Stimulated activated CD4-positive, alpha-beta T cell treated with anti-CD3 and anti-CD28 coated beads, Interleukin-15, amount 100 ng/mL, for 24 hours (primary cell): ENCODE measurements around the gene CDC25C.
"Not testable (repeated sequence)": the region's sequence is repeated elsewhere in the genome, so short reads cannot be mapped to it uniquely, and the experiment has no call there.

ENCODE experiments used
- DNase-seq: peaks from one replicate; pipeline ENCODE4 v3.0.0-alpha.2; 2020

CDC25C gene

DNA sequence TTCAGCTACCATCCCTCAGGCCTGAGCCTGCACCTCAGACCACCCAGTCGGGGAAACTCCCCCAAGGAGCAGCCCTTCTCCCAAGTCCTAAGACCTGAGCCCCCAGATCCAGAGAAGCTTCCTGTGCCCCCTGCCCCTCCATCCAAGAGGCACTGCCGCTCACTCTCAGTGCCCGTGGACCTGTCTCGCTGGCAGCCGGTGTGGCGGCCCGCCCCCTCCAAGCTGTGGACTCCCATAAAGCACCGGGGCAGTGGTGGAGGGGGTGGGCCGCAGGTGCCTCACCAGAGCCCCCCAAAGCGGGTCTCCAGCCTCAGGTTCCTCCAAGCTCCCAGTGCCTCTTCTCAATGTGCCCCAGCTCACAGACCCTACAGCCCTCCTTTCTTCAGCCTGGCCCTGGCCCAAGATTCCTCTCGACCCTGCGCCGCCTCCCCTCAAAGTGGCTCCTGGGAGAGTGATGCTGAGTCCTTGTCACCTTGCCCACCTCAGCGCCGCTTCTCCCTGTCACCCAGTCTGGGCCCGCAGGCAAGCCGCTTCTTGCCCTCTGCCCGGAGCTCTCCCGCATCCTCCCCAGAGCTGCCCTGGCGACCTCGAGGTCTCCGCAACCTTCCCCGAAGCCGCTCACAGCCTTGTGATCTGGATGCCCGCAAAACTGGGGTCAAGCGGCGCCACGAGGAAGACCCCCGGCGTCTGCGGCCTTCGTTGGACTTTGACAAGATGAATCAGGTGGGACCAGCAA, 13.5 kb upstream of the CDC25C start:
- DNase-seq = no peak

DNA sequence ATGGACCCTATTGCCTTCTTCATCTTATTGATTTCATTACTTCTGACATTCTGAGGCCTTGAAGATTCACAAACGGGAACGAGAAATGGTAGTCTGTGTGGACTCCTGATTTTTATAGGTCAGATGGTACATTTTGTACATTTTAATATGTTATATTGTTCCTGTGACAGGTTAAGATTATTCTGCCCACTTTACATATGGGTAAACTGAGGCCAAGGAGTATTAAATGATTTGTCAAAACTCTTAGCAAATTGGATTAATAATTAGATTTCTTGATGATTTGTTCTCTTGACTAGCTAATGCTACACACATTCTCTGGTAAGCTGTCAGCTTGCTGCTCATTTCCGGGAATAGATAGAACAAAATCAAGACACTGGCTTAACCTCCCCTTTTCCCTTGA, 8.4 kb upstream of the CDC25C start:
- no peak for DNase-seq

DNA sequence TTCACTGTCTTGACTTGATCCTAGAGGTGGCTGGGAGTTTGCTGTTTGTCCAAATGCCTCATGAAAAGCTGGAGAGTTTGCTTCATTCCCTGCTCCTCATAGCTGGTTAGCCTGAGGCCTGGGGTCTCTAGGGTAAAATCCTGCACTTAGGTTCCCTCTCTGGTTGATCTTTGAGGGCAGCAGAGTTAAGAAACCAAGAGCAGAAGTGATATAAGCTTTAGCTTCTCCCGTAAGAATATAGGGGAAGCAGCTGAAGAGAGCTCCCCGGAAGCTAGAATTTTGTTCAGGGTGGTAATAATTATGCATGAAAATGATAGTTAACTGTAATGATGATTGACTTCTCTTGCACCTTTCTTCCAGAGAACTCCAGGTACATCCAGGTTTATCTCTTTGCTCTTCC, 7.9 kb upstream of the CDC25C start:
- no peak for DNase-seq

DNA sequence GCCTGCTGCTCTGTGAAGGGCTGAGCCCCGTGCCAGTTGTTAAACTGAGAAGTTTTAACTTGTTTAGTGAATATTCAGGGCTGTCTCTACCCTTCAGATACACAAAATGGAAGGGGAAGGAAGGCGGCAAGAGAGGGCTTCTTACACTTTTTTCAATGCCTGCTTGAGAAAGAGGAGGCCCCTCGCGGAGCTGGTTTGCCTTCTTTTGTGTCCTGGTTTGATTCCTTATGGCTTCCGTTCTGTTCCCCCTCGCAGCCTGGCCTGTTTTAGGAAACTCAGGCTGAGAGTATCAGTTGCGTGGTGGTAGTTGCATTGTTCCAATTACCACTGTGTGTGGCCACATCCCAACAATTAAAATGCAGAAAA, 7.5 kb upstream of the CDC25C start:
- no peak for DNase-seq

DNA sequence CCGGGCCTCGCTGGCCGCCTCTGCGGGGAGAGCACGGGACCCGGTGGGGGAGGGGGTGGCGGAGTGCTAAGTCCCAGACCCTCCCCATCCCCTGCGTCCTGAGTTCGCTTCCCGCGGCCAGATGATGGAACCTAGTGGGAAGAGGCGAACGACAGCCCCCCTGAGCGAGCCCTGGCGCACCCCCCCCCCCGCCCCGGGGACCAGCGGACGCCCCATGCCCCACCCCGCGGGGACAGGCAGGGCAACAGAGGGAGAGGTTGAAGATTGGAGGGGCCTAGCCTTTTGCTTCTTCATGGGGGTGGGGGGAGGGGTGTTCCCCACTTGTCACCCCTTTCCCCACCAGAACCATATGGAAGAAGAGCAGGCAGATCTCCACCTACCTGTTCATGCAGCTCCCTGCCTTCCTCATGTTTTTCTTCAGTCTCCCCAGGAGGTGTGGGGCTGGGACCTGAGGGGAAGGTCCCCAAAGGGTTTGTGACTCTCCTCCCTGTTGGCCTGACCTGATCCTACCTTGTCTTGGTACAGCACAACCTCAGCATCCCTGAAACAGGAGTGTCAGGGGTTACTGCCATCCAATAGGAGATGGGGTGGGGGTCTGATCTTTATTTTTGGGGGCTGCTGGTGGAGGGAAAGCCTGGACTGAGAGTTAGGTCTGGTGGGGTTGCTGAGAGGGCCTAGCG, 6.9 kb upstream of the CDC25C start:
- DNase-seq = peak; percentile 11

DNA sequence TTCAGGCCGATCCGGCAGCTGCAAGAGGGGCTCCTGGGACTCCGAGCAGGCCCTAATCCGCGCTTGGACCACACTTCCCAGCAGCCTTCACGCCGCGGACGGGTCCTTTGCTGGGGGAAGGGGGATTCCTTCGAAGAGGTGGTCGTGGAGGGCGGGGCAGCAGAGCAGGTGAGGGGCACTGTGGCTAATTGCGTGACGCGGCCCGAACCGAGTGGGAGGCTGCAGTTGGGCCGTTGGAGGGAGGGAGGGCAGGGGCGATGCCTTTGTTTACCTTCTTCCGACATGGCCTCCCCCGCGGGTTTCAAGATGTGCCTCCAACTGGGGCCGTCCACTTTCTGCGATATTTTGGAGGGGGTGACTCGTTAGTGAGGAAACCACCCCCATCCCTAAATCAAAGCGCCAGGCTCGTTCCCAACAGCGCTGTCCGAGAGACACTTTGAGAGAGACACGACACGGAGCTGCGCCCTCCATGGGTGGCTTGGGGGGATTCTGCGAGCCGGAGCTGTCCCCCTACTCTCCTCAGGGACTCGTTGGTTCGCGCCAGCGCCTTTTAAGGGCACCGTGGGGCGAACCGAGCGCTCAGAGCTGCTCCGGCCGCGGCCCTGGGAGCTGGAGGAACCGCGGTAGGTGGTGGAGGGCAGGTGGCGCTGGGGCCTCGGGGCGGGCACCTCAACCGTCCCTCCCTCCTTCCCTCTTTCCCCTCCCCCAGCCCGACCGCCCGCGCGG, 6.2 kb upstream of the CDC25C start, which contains the start of gene FAM53C:
TSS of gene FAM53C (plus strand) at position 582 of the 726 bp plus-strand sequence. CDS start 3,070 bp downstream, outside the sequence.
- peak; percentile 93 for DNase-seq

DNA sequence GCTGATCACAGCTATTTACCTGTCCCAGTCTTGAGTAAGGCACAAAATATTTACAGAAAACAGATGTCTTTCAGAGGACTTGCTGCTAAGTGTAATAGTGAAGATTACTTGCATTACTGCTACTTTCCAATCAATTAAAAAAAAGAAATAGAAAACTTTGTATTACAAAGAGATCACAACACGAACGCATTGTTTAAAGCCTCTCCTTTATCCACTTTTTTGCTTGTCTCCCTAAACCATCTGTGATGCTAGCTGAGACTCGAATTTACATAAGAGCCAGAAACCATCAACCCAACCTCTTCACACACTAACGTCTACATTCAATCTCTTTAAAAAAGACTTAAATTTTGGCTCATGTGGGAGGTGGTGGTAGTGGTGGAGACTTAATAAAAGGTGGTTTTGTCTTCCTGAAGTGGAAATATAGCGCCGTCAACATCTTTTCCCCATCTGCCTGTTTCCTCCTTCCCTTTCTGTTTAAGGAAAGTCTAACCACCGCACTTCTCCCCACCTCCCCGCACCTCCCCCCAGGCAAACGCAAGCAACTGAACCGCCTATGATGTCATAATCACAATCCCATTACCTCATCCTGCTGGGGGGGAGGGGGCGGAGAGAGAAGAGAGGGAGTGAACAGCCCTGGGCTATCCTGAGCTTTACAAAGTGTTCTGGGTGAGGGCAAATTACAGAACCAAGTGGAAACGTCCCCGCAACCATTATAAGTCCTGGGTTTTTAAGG, 5.5 kb upstream of the CDC25C start:
- no peak for DNase-seq

DNA sequence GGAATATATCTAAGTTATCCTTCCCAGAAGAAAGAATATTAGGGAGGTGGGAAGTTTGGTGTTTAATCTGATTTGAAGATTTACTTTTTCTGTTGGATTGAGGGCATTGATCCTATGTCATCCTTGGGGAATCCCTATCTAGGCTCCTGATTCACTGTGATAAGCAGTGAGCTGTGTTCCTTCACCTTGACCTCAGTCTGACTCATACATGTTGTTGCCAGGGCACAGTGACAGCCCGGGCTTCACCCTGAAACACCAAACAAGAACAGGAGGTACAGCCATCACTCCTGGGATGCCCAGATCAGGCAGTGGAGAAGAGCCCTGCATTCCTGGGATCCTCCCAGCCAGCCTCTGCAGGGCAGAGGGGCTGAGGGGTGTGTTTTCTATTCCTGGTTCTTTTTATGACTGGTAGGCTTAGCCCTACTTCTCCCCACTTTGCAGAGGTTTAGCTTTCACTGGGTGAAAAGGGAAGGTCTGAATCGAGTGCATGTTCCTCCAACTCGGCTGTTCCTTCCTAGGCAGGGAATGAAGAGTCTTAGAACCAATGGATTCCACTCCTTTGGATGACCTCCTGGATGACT, 3.4 kb upstream of the CDC25C start:
- DNase-seq = no peak

DNA sequence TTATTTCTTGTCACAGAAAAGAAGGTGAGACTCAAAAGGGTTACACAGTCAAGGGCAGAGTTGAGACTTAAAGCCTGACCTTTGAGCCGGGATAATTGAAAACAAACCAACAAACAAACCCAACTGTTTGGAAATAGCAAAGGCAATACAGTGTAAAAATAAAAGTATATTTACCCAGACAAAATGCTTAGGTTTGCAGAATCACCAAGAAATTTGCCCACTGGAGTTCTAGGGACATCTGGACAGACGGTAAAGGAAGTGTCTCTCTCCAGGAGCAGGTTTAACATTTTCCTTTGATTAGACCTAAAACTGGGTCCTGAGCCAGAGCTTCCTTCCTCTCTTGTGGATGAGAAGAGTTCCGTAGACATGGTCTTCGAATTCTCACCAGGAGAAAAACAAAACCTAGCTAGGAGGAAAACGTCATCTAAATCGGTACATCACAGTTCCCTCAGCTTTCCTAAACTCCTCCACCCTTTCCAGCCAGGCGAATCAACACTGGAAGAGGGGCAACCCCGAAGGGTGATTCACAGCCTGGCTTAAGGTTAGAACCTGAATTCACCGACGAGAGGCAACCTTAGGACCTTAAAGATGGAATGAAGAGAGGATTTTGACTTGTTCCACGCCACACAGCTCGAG, 673 bp downstream of the CDC25C start:
- no peak for DNase-seq

DNA sequence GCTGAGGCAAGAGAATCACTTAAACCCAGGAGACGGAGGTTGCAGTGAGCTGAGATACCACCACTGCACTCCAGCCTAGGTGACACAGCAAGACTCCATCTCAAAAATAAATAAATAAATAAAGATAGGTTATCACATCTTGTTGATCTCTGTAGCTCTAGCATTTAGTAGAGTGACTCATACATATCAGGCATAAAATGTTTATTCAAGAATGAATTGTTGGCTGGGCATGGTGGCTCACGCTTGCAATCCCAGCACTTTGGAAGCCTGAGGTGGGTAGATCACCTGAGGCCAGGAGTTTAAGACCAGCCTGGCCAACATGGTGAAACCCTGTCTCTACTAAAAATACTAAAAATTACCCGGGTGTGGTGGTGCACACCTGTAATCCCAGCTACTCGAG, 13.4 kb downstream of the CDC25C start:
- DNase-seq = not testable (repeated sequence)

DNA sequence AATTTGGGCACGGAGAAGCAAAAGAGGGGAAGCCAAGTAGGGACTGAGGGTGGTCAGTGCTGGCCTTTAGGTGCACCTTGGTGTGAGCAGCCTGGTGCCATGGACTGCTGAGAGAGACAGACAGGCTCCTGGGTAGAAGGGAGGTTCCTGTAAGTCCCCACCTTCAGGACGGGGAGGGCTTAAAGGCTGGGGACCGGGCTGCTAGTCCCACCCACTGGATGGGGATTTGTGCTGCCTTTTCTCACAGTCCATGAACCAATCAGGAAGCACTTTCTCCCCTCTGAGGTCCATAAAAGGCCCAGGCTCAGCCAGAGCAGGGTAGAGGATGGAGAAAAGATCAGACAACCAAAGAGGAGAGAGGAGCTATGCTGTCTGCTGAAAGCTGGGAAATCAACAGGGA, 15.2 kb downstream of the CDC25C start:
- DNase-seq = no peak

DNA sequence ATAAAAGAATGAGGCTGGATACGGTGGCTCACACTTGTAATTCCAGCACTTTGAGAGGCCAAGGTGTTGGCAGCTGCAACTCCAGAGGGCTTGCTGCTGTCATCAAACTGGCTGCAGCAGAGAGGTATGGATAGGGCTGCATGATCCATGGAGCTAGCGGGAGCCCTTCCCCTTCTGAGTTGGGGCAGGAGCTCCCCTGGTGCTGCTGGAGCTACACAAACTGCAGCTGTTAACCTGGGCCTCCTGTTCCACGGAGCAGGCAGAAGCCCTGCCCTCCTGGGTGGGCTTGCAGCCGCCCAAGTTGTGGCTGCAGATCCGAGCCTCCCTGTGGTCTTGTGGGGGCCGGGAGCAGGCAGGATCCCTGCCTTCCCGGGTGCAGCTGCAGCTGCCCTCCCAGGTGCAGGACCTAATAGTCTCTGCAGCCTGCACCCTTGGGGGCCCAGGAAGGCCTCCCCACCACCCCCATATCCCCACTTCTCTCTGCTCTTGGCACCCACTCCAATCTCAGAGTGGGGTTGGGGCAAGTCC, 15.8 kb downstream of the CDC25C start:
- DNase-seq = no peak

DNA sequence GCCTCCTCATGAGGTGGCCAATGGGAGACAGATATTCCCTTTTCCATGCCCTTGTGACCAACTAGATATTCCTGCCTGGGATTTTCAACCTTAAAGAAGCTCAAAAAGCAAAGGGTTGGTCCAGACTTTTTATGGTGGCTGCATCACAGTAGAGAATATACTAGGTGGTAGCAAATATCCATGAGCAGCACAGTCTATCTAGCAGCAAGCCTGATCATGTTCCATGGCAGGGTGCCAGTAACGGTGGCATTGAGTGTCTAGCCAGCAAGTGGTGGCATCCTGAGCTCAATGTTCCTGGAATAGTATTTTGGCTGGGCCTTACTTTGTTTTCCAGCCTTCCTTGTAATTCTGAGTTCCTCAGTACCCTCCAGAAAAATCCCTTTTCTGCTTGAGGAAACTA, 25.8 kb downstream of the CDC25C start:
- DNase-seq = no peak

DNA sequence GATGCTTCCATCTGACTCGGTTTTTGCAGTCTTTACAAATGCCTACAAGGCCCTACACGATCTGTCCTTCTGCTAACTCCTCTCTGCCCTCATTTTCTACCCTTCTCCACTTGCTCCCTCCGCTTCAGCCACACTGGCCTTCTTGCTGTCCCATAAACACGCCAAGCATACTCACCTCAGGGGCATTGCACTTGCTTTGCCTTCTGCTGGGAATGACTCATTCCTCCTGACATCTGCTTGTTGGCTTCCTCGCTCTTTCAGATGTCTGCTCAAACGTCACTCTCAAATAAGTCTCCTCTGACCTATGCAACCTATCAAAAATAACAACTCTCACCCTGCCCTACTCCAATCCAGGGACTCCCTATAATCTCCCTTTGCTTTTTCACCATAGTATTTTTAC, 28.2 kb downstream of the CDC25C start:
- no peak for DNase-seq

DNA sequence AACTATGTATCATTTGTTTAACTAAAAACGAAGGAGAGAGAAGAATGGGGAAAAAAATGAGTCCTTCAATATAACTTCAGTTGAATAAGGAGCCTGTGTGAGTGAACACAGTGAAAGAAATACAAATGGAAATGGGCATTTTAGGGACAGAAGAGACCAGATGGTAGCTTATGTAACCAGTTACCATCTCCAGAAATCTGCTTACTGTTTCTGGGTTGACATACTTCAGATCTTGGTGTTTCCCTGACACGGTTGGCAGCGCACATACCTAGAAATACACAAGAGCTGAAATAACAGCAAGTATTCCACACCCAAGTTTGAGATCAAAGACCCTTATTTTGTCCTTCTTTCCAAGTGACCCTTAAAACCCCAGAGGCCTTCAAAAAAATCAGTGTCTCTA, 42.3 kb downstream of the CDC25C start:
- no peak for DNase-seq

DNA sequence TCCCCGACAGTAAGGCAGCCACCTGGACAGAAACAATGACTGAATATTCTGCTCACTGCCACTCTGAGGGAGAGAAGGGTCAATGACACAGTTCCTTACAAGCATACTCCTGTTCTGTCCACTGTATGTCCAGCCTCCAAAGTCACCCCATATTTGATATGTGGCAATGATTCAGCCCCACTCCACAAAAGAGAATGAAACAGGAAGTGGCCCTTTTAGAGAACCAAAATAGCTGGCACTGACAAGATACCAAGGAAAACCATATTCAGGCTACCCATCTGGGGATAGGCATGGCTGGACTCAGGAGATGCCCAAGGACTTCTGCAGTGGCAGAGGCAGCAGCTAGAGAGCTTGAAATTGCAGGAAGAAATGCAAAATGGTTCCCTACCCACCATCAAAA, 44.4 kb downstream of the CDC25C start:
- DNase-seq = no peak

DNA sequence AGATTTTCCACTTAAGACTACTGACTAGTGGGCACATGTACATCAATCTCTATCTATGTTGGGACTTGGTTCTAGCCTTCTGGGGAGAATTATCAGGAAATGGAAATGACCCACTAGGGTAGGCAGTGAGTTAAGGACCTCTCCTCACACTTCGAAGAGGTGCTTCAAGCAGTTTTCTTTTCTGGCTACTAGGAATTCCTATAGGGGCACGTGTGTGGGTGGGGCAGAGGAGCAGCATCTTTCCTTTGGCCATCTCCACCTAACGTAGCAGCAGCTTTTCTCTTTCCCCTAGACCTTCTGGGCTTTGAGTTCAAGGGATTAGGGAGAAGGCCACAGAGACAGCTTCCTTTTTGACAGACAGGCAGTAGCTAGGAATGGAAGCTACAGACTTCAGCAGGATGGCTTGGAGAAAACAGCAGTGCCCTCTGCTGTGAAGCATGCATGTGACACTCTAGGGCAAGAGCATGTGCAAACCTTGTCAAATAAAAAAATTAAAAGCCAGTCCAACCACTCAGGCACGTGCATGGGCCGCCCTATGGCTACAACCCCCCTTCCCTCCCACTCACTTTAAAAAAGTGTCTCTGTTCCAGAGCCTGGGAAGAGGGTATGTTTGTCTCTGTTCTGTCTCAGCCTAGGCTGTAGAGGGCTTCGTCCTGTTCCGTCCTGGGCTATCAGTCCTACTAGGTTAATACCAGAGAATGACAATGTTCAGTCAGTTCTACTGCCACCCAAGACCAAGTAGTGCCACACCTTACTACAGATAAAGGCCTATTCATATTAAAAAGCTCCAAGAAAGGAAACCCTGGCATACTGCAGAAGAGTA, 48.5 kb downstream of the CDC25C start:
- DNase-seq = peak; percentile 6

DNA sequence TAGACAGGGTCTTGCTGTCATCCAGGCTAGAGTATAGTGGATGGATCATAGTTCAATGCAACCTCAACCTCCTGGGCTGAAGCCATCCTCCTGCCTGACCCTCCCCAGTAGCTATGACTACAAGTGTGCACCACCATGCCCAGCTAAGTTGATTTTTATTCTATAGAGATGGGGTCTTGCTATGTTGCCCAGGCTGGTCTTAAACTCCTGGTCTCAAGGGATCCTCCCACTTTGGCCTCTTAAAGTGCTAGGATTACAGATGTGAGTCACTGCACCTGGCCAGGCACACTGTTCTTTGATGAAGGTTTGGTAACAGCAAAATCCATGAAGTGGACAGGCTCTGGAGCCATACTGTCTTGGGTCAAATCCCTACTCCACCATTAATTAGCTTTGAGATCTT, 50.7 kb downstream of the CDC25C start:
- DNase-seq = no peak

DNA sequence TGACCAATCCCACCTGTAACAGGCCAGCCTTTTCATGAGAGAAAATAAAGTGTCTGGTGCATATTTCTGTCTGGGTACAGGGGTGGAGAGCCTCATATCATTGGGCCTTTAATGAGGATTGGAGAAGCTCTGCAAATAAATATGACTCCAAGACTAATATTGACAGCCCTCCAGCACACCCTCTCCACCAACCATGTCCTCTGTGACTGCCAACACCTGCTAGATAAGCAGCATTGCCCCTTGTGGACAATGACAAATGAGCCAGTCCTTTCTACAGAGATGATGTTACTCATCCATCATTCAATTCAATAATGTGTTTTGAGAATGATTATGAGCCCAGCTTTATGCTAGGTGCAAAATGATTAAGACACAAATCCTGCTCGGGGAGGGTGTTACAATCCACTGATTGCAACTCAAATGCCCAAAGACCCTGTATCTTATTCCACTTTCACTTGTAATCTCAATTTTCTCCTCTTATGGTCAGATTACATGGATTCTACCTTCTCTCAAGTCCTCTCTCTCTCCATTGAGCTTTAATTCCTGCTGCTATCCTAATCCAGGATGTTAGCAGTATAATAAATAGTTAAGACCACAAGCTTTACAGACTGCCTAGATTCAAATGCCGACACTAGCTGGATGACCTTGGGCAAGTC, 55.1 kb downstream of the CDC25C start:
- no peak for DNase-seq

DNA sequence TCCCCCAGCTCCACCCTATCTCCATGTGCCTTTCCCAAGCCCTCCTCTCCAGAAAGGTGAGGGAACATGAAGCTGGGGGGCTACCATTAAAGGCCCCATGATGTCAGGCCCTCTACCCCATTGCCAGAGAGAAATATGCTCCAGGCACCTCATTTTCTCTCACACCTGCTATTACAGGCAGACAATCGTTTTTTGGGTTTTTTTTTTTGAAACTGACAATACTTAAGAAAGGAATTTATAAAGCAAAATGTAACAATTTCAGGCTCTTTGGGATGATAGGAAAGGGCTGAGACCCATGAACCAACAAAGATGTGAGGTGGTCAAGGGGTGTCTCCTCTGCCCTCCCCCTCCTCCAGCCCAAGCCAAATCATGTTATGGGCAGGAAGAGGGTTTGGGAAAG, 55.7 kb downstream of the CDC25C start:
- DNase-seq = no peak

DNA sequence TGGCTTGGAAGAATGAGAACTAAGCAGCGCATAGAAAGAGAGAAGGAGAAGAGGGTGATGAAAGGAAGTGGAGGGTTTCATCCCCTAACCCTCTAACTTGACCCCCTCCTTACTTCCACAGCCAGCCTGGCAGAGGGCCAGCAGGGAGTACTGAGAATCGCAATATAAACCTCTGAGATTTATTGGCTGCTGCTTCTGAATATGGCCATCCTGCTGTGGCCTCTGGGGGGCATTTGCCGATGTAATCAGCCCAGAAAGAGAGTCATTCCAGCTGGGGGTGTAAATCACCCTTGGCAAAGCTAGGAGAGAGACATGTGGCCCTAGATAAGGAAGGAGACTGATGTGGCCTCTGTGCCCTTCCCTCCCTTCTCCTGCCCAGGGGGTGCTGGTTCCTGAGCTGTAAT, 56.2 kb downstream of the CDC25C start:
- no peak for DNase-seq
